Measurements from ENCODE around the gene RNASE7. TPM values are rescaled to one million over a fixed set of nuclear protein-coding genes. Genes with fewer than 3 reads are reported as not detected.
"Not testable (repeated sequence)": the region's sequence is repeated elsewhere in the genome, so short reads cannot be mapped to it uniquely, and the experiment has no call there.

The RNASE7 gene, protein sequence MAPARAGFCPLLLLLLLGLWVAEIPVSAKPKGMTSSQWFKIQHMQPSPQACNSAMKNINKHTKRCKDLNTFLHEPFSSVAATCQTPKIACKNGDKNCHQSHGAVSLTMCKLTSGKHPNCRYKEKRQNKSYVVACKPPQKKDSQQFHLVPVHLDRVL
- total RNA-seq = not detected

DNA sequence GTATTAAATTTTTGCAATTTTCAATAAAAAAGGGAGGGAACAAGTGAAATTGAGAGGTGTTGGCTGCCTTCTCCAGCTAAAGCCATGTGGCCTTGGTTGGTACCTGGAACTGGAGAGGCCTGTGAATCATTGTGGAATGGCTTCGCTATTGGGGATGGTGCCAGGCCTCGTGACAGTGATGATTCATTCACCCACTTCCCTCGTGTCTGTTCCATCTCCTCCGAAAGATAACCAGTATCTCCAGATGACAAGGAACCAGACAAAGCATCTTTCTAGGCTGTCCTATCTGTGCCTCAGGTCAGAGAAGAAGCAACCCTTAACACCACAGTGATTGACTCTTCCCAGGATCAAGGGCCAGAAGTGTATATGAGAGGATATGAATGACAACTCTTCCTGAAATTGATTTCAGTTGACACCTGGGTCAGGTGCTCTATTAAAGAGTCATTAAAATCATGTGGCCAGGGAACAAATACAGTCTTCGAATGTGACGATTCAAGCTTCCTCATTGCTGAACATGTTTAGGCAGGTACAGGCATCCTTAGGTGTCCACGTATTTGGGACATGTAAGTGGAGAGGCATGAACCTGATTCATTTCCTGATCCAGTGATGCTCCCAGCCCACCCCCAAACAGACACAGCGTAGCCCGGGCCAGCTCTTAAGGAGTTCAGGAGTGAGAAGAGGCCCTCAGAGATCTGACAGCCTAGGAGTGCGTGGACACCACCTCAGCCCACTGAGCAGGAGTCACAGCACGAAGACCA, at the start of gene RNASE7:
Gene RNASE7 (plus strand): TSS at position 687 of the 758 bp plus-strand sequence. CDS start 631 bp downstream, outside the sequence.
- H3K4me1 Mint-ChIP-seq (ENCODE audit: low read depth in 2 of 2) = peaks cover 0 to 5% of the 10 kb centered on the region in 2 donors
- no peaks in the 10 kb centered on the region for H3K9me3 Mint-ChIP-seq
- no peaks in the 10 kb centered on the region for H3K36me3 Mint-ChIP-seq
- no peak within 1 kb of the TSS for H3K27ac Mint-ChIP-seq
- no peak for DNase-seq (ENCODE audit: low spot score)
- ATAC-seq = peak in 1 of 2 donors; percentile 28
- no peak within 1 kb of the TSS for H3K4me3 Mint-ChIP-seq
- peaks cover 32 to 34% of the 10 kb centered on the region in 2 donors for H3K27me3 Mint-ChIP-seq

DNA sequence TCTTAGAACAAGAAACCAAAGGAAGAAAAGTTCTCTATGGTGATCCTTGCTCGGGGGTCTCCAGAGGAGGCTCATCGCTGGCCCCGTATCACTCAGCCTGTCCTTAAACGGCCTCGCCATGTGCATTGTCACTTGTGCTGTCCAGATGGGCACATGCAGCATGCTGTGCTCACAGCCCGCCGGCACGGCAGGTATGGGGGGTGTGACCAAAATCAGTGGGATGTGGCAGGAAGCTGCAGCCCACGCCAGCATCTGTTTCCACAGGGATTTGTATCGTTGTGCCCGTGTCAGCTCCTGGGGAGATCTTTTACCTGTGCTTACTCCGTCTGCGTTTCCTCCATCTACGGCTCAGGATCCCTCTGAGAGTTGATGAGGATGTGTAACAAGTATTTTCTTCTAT, 45.6 kb upstream of the RNASE7 start:
- DNase-seq (ENCODE audit: low spot score) (no peak), ATAC-seq (no peak)
- Mint-ChIP-seq H3K36me3 (peaks cover 51% of the 10 kb centered on the region), H3K4me1 (ENCODE audit: low read depth in 2 of 2) (peaks cover 9 to 16% of the 10 kb centered on the region in 2 donors), H3K27me3 (no peaks in the 10 kb centered on the region), H3K4me3 (no peak overlapping the region), H3K9me3 (no peaks in the 10 kb centered on the region), H3K27ac (no peak overlapping the region)

DNA sequence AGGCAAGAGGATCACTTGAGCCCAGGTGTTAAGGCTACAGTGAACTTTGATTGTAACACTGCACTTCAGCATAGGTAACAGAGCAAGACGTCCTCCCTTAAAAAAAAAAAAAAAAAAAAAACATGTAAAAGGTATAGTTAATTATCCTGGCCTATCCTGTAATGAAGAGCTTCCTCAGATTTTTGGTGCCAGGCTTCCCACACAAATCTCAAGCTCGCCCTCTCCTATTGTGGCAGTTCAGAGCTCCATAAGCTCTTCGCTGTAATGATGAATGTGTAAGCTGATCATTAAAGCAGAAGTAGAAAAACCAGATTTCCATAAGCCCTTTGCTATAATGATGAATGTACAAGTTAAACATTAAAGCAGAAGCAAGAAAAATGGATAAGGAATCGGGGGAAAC, 45.0 kb upstream of the RNASE7 start:
- H3K36me3 Mint-ChIP-seq = peaks cover 46% of the 10 kb centered on the region
- H3K4me3 Mint-ChIP-seq = no peak overlapping the region

DNA sequence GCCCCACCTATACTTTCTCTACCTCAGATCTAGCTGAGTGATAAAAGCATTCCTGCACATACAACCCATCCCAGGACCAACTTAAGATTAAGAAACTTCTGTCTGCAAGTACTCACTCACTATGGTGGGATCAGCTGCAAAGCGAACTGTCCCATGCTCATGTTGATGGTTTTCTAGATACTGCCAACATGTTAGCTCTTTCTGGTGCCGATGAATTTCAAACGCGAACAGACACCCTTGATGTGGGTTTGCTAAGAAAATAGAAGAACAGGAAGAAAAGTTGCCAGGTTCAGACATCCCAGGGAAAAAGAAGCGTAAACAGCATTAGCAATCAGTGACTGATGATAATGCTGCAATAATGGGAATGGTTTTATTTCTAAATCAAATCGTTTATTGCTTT, 44.6 kb upstream of the RNASE7 start:
- peaks cover 5 to 11% of the 10 kb centered on the region in 2 donors for H3K4me1 Mint-ChIP-seq (ENCODE audit: low read depth in 2 of 2)
- H3K4me3 Mint-ChIP-seq = no peak overlapping the region
- H3K27me3 Mint-ChIP-seq = no peaks in the 10 kb centered on the region
- no peak for ATAC-seq
- DNase-seq (ENCODE audit: low spot score) = no peak
- H3K9me3 Mint-ChIP-seq = no peaks in the 10 kb centered on the region
- H3K27ac Mint-ChIP-seq = no peak overlapping the region
- H3K36me3 Mint-ChIP-seq = peaks cover 45% of the 10 kb centered on the region

More for the DNA sequence above, 45.0 kb upstream of the RNASE7 start:
- H3K27ac Mint-ChIP-seq = no peak overlapping the region
- no peaks in the 10 kb centered on the region for H3K9me3 Mint-ChIP-seq
- peaks cover 5 to 11% of the 10 kb centered on the region in 2 donors for H3K4me1 Mint-ChIP-seq (ENCODE audit: low read depth in 2 of 2)
- no peak for DNase-seq (ENCODE audit: low spot score)
- H3K27me3 Mint-ChIP-seq = no peaks in the 10 kb centered on the region
- no peak for ATAC-seq

DNA sequence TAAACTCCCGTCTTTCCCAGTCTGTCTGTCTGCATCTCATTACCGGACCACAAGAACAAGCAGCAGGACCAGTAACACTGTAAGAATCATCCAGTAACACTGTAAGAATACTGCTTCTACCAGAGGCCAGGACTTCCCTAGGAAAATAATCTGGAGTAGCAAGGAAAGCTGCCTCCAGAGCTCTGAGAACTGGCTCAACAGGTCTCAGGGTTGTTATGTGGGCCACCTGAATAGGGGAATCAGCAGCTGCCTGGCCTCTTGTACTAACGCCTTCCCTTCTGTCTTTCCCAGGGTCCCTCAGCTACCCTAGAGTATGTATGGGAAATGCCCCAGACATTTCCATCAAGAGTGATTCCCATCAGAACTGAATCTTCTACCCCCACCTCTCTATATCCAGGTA, 44.0 kb upstream of the RNASE7 start:
- H3K36me3 Mint-ChIP-seq = peaks cover 41% of the 10 kb centered on the region
- ATAC-seq = no peak
- no peak overlapping the region for H3K4me3 Mint-ChIP-seq

DNA sequence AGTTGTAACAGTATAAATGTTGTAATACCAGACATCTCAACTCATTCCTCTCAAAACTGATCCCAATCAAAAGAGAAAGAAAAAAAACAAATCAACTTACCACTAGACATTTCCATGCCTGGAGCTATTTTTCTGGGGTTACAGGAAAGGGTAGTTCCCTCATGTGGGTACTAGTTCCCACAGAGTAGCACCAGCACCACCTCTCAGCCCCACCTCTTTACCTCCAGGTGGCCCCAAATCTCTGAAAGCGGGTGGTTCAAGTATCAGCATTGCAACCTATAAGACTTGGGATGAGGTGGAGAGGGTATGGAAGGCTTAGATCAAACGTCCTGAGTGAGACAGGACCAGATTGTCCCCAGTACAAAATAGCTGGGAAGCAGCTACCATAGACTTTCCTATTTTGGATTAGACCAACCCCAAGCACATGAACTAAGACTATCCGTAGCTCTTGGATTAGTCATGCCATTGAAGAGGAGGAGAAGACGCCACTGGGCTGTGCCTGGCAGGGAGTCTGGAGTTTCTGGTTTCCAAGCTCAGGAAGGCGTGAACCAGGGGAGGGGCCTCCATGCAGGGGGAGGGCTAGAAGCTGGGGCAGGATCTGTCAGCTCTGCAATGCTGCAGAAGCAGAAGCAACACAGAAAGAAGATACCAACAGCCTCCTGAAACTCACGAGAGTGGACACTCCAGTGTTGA, 43.3 kb upstream of the RNASE7 start, which contains the start of gene SLC39A2:
Gene SLC39A2 (plus strand): TSS at position 620 of the 693 bp plus-strand sequence. CDS start 154 bp downstream, outside the sequence.
- H3K27ac Mint-ChIP-seq = no peak within 1 kb of the TSS
- peaks cover 37% of the 10 kb centered on the region for H3K36me3 Mint-ChIP-seq
- H3K27me3 Mint-ChIP-seq = no peaks in the 10 kb centered on the region
- no peak within 1 kb of the TSS for H3K4me3 Mint-ChIP-seq
- peaks cover 5 to 9% of the 10 kb centered on the region in 2 donors for H3K4me1 Mint-ChIP-seq (ENCODE audit: low read depth in 2 of 2)
- H3K9me3 Mint-ChIP-seq = no peaks in the 10 kb centered on the region
- DNase-seq (ENCODE audit: low spot score) = no peak
- ATAC-seq = no peak

More for the DNA sequence above, 44.0 kb upstream of the RNASE7 start:
- Mint-ChIP-seq H3K4me1 (ENCODE audit: low read depth in 2 of 2) (peaks cover 5 to 11% of the 10 kb centered on the region in 2 donors), H3K9me3 (no peaks in the 10 kb centered on the region), H3K27me3 (no peaks in the 10 kb centered on the region), H3K27ac (no peak overlapping the region)
- no peak for DNase-seq (ENCODE audit: low spot score)

DNA sequence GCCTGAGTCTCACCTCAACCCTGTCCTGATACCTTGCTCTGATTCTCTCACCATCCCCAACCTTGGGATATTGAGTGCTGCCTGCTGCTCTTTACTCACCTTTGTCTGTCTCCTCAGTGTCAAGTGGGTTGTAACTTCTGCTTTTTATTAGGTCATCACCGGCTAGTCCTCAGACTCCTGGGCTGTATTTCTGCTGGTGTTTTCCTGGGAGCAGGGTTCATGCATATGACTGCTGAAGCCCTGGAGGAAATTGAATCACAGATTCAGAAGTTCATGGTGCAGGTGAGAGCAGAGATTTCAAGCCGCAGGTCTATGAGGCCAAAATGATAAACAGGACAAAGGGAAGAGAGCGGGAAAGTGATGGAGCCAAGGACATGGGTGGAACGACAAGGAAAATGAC, 42.6 kb upstream of the RNASE7 start:
- H3K27ac Mint-ChIP-seq = no peak overlapping the region
- no peak for DNase-seq (ENCODE audit: low spot score)
- peaks cover 5% of the 10 kb centered on the region in 2 donors for H3K4me1 Mint-ChIP-seq (ENCODE audit: low read depth in 2 of 2)
- no peak overlapping the region for H3K4me3 Mint-ChIP-seq
- H3K36me3 Mint-ChIP-seq = peaks cover 29% of the 10 kb centered on the region
- H3K27me3 Mint-ChIP-seq = no peaks in the 10 kb centered on the region
- H3K9me3 Mint-ChIP-seq = no peaks in the 10 kb centered on the region
- ATAC-seq = no peak

DNA sequence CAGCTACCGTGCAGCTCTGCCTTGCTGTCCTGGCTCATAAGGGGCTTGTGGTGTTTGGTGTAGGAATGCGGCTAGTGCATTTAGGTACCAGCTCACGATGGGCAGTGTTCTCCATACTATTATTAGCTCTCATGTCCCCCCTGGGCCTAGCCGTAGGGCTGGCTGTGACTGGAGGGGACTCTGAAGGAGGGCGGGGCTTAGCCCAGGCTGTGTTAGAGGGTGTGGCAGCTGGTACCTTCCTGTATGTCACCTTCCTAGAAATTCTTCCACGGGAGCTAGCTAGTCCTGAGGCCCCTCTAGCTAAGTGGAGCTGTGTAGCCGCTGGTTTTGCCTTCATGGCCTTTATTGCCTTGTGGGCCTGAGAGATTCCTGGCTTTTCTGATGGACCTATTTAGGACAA, 40.9 kb upstream of the RNASE7 start:
- no peaks in the 10 kb centered on the region for H3K9me3 Mint-ChIP-seq
- no peak overlapping the region for H3K4me3 Mint-ChIP-seq
- no peaks in the 10 kb centered on the region for H3K4me1 Mint-ChIP-seq (ENCODE audit: low read depth in 2 of 2)
- H3K27me3 Mint-ChIP-seq = no peaks in the 10 kb centered on the region
- H3K27ac Mint-ChIP-seq = no peak overlapping the region
- peaks cover 13% of the 10 kb centered on the region for H3K36me3 Mint-ChIP-seq
- DNase-seq (ENCODE audit: low spot score) (no peak), ATAC-seq (peak in 1 of 2 donors; percentile 17)

DNA sequence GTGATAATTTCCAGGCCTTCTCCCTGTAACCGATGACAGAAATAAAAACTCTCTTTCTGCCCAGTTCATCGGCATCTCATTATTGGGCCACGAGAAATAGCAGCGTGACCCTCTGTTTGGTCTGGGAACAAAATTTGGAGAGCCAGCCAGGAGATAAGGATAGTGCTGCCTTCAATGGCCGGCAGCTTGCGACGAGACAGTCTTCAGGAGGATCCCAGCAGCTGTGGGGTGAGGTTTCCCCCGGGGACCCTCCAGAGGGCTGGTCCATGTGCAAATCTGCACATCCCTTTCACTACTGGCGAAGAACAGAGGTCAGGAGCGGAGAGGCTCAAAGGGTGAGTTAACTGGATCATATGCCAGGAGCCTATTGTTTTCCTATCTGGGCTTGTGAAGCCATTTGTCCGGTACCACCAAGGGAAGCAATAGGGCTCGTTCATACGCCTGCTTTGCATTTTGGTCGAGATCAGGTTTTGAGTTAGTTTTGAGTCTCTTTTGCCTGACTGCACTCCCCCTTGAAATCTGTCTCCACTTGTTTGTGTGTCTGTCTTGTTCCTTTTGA, 38.3 kb upstream of the RNASE7 start:
- no peak overlapping the region for H3K4me3 Mint-ChIP-seq
- ATAC-seq (no peak), DNase-seq (ENCODE audit: low spot score) (no peak)
- no peak overlapping the region for H3K27ac Mint-ChIP-seq
- H3K9me3 Mint-ChIP-seq = no peaks in the 10 kb centered on the region
- no peaks in the 10 kb centered on the region for H3K27me3 Mint-ChIP-seq
- no peaks in the 10 kb centered on the region for H3K4me1 Mint-ChIP-seq (ENCODE audit: low read depth in 2 of 2)
- no peaks in the 10 kb centered on the region for H3K36me3 Mint-ChIP-seq

DNA sequence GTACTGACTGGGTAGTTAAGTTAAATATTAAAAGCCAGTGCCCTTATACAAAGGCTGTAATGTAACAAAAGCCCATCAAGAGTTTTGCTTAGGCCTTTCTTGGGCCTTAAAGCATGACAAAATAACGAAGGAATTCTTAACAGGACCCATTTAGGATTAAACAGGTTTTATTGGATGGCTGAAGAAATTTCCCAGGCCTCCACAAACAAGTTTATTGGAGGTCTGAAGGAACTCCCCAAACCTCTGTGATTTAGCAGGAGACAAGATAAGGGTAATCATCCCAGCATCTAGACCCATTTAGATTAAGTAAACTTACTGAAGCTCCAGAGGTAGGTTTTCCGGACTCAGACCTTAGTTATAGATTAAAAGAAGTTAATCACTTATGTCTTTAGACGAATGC, 32.4 kb upstream of the RNASE7 start:
- H3K27me3 Mint-ChIP-seq = peaks cover 24 to 35% of the 10 kb centered on the region in 2 donors
- not testable (repeated sequence) for ATAC-seq; H3K4me1 Mint-ChIP-seq (ENCODE audit: low read depth in 2 of 2); H3K4me3 Mint-ChIP-seq; H3K9me3 Mint-ChIP-seq; H3K27ac Mint-ChIP-seq; DNase-seq (ENCODE audit: low spot score); H3K36me3 Mint-ChIP-seq

DNA sequence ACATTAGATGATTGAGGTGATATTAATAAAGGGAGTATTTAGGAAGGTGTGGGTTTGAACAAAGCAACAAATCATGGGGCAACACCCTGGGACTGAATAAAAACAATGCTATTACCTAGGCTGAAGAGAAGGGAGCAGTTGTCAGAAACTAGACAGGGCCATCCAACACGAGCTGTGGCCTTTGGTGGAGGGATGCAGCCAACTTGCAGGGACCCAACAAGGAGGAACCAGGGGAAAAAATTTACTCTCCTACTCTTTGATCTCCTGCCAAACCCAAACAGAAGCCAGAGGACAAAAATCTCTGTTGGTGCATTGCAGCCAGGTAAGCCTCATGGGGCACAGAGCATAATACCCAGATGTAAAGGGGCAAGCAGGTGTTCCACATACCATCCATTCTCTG, 31.0 kb upstream of the RNASE7 start:
- H3K9me3 Mint-ChIP-seq = no peaks in the 10 kb centered on the region
- no peak overlapping the region for H3K4me3 Mint-ChIP-seq
- no peak for DNase-seq (ENCODE audit: low spot score)
- ATAC-seq = no peak
- peaks cover 24 to 36% of the 10 kb centered on the region in 2 donors for H3K27me3 Mint-ChIP-seq
- H3K4me1 Mint-ChIP-seq (ENCODE audit: low read depth in 2 of 2) = no peaks in the 10 kb centered on the region
- no peaks in the 10 kb centered on the region for H3K36me3 Mint-ChIP-seq
- H3K27ac Mint-ChIP-seq = no peak overlapping the region

DNA sequence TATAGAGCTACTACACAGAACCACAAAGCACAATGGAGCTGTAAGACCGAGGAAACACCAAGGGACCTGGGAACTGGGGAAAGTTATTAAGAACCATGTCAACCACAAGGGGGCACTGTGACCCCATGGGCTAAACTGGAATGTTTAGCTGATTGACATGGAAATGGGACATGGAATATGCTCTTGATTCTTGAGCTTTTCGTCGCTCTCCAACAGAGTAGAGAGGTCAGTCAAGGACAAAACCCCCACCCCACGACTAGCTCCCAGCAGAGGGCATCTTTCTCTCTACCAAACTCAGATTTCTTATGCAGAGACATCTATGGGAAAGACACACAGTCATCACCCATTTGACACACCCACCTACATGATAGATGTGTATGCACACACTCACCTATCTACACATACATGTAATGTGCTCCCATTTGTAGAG, 27.4 kb upstream of the RNASE7 start:
- Mint-ChIP-seq H3K27ac (no peak overlapping the region), H3K4me1 (ENCODE audit: low read depth in 2 of 2) (no peaks in the 10 kb centered on the region), H3K27me3 (peaks cover 22 to 36% of the 10 kb centered on the region in 2 donors), H3K9me3 (no peaks in the 10 kb centered on the region), H3K4me3 (no peak overlapping the region), H3K36me3 (no peaks in the 10 kb centered on the region)
- peak; percentile 63 to 79 for ATAC-seq
- DNase-seq (ENCODE audit: low spot score) = peak; percentile 79

DNA sequence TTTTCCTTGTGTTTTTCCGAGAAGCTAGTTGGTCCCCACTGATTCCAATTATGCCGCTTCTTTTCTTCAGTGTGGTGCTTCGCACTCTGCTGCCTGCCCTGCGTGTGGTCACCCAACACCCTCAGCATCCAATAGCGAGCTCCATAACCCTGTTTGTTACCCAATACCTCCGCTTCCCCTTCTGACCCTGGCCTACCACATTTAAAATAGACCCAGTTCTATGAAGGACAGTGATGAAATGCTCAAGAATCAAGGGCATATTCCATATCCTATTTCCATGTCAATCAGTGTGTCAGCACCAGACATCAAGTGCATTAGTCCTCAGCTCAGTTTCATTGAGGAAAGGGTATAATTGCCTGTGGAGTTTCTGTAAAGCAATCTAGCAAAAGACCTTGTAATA, 26.9 kb upstream of the RNASE7 start:
- Mint-ChIP-seq H3K9me3 (no peaks in the 10 kb centered on the region), H3K36me3 (no peaks in the 10 kb centered on the region), H3K4me1 (ENCODE audit: low read depth in 2 of 2) (no peaks in the 10 kb centered on the region), H3K4me3 (no peak overlapping the region), H3K27ac (no peak overlapping the region), H3K27me3 (peaks cover 22 to 36% of the 10 kb centered on the region in 2 donors)
- no peak for DNase-seq (ENCODE audit: low spot score)
- no peak for ATAC-seq
